ENCODE data around the gene CCL7. TPM values are rescaled to one million over a fixed set of nuclear protein-coding genes. Genes with fewer than 3 reads are reported as not detected.

The CCL7 gene
- total and polyA plus RNA-seq, 7 donors: 0.05 to 2.7 (median 0.47) TPM; not detected in 3

DNA sequence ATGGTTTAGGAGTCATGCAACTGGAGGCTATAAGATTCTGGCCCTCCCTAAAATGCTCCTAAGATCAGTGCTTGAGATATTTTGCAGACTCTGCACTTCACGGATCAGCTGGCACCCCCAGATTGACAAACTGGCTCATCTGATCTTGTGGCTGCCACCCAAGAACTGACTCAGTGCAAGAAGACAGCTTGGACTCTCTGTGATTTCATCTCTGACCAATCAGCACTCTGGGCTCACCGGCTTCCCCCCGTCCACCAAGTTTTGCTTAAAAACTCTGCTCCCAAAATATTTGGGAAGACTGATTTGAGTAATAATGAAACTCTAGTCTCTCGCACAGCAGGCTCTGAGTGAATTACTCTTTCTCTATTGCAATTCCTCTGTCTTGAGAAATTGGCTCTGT lies 41.2 kb upstream of the CCL7 start:
- no peak for TF ChIP-seq CTCF (IDR thresholded peaks at IDR 0.05)
- ATAC-seq: no peak
- WGBS, 3 donors: 53 to 74% (median 54%) methylated on average over 4 of the region's 4 CpGs
- no peak overlapping the region for H3K4me3 ChIP-seq
- peaks cover 0 to 1% (median 0%) of the 10 kb centered on the region in 3 donors for H3K27me3 ChIP-seq (ENCODE audit: insufficient read depth in 3 of 3, low read length in 2 of 3)
- H3K4me1 ChIP-seq: no peaks in the 10 kb centered on the region
- no peaks in the 10 kb centered on the region for H3K36me3 ChIP-seq (ENCODE audit: insufficient read depth in 1 of 2, low read depth in 1 of 2)
- intact Hi-C loops (cut with DNase I): no loop called here
- peaks cover 10% of the 10 kb centered on the region for H3K9me3 ChIP-seq
- no peak for DNase-seq
- no peak overlapping the region for H3K27ac ChIP-seq

DNA sequence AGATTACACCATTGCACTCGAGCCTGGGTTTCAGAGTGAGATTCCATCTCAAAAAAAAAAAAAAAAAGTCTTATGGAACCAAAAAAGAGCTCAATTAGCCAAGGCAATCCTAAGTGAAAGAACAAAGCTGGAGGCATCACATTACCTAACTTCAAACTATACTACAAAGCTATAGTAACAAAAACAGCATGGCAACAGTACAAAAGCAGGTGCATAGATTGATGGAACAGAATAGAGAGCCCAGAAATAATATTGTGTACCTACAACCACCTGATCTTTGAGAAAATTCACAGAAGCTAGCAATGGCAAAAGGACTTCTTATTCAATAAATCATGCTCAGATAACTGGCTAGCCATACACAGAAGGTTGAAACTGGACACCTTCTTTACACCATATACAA lies 39.7 kb upstream of the CCL7 start:
- ATAC-seq (no peak), DNase-seq (no peak)
- Histone ChIP-seq H3K4me3 (no peak overlapping the region), H3K9me3 (peaks cover 10% of the 10 kb centered on the region), H3K36me3 (ENCODE audit: insufficient read depth in 1 of 2, low read depth in 1 of 2) (no peaks in the 10 kb centered on the region), H3K27ac (no peak overlapping the region), H3K4me1 (no peaks in the 10 kb centered on the region), H3K27me3 (ENCODE audit: insufficient read depth in 3 of 3, low read length in 2 of 3) (no peaks in the 10 kb centered on the region)
- WGBS, 3 donors: 82 to 94% (median 86%) methylated on average over 1 of the region's 1 CpG
- no peak for TF ChIP-seq CTCF (IDR thresholded peaks at IDR 0.05)
- intact Hi-C loops (cut with DNase I): no loop called here

DNA sequence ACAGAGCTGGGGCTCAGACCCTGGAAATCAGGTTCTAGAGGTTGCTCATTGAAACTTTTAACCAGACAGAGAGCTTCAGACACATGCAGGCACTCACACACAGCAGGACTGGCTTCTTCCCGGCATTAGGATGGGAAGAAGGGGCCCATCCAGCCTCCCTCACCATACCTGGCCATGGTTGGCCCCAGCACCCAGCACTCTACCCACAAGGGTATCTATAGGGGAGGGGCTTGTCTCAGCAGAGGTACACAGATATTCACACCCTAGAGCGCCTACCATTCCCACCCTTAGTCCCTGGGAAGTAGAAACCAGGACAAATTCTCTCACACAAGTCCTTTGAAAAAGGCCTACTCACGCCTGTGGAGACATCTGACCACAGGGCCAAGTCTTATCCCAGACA lies 35.4 kb upstream of the CCL7 start:
- peaks cover 17% of the 10 kb centered on the region for H3K4me1 ChIP-seq
- H3K9me3 ChIP-seq: peaks cover 8% of the 10 kb centered on the region
- no peak overlapping the region for H3K4me3 ChIP-seq
- ATAC-seq (no peak), DNase-seq (no peak)
- 87 to 88% (median 87%) methylated on average over 3 of the region's 3 CpGs for WGBS, 3 donors
- no peak for TF ChIP-seq CTCF (IDR thresholded peaks at IDR 0.05)
- no peaks in the 10 kb centered on the region for H3K27me3 ChIP-seq (ENCODE audit: insufficient read depth in 3 of 3, low read length in 2 of 3)
- H3K27ac ChIP-seq: peak overlapping the region; percentile 54
- no peaks in the 10 kb centered on the region for H3K36me3 ChIP-seq (ENCODE audit: insufficient read depth in 1 of 2, low read depth in 1 of 2)
- intact Hi-C loops (cut with DNase I): no loop called here

DNA sequence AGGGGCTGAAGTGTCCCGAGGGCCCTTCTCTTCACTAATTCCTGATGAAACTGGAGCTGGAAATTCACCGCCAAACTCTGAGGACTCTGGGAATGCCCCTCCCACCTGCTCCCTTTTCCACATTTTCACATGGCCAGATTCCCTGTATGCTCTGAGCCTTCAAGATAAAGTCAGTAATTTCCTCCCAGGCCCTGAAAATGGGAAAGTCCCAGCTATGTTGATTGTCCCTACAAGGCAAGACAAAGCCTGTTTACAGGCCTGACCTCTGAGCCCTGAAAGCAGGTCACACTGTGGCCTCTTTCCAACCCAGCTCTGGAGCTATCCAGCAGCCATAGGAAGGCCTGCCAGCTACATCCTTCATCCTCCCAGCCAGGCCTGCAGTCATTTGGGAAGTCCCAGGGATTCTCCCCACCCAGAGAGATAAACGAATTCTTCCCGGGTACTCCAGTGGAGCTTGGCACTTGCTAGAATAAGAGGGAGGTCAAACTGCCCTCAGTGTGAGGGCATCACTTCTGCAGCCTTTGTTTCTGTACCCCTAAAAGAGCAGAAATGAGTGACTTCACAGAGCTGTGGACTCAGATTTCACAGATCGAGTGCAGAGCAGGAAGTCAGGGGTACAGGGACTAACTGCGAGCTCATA lies 34.5 kb upstream of the CCL7 start:
- Histone ChIP-seq H3K4me3 (no peak overlapping the region), H3K27ac (peak overlapping the region; percentile 54), H3K36me3 (ENCODE audit: insufficient read depth in 1 of 2, low read depth in 1 of 2) (no peaks in the 10 kb centered on the region), H3K4me1 (peaks cover 17% of the 10 kb centered on the region), H3K27me3 (ENCODE audit: insufficient read depth in 3 of 3, low read length in 2 of 3) (no peaks in the 10 kb centered on the region), H3K9me3 (peaks cover 5% of the 10 kb centered on the region)
- intact Hi-C loops (cut with DNase I): no loop called here
- DNase-seq: peak; percentile 49 to 75
- WGBS, 3 donors: 28 to 33% (median 28%) methylated on average over 6 of the region's 6 CpGs
- TF ChIP-seq CTCF (IDR thresholded peaks at IDR 0.05): no peak
- ATAC-seq: peak; percentile 37 to 79 (median 68)

Data from psoas muscle (tissue), 8 donors.